Naive thymus-derived CD4-positive, alpha-beta T cell (primary cell): ENCODE results near the gene STIL. TPM values are rescaled to one million over a fixed set of nuclear protein-coding genes. Genes with fewer than 3 reads are reported as not detected.
A peak's percentile ranks its signal among the peaks of the same experiment; 100 is the strongest.
"Not testable (repeated sequence)": the region's sequence is repeated elsewhere in the genome, so short reads cannot be mapped to it uniquely, and the experiment has no call there.

Experiments used
- ATAC-seq: fragments of 150-1000 bp; cut with Tn5 transposase; 2 replicates; pipeline ENCODE4 v1.10.0; 2021; ENCODE audit warnings: mild to moderate bottlenecking, moderate library complexity
- CTCF ChIA-PET: fragments of 350-600 bp; sonication (Branson Sonifier 250); formaldehyde crosslinking; loops from one replicate; lab custom pipeline; 2021; ENCODE audit warnings: antibody characterized with exemption; lab: Charles Lee
- POLR2A ChIA-PET: fragments of 350-600 bp; sonication (Branson Sonifier 250); formaldehyde crosslinking; loops from one replicate; lab custom pipeline; 2021; ENCODE audit warnings: antibody characterized with exemption, inconsistent platforms; lab: Charles Lee
- DNase-seq, 9 donors: peaks; one replicate each; pipeline versions ENCODE4 v3.0.0 to v3.0.0-alpha.2; 2020 to 2022; ENCODE audit warnings: mixed read lengths in 1 of 9
- H3K27ac ChIP-seq: one replicate; pipeline ENCODE4 v1.7.0; 2013; ENCODE audit warnings: mild to moderate bottlenecking, low read depth, low read length, moderate library complexity
- H3K27me3 ChIP-seq, 2 donors: one replicate each; pipeline ENCODE4 v1.7.0; 2013; ENCODE audit warnings: low read length in 2 of 2, mild to moderate bottlenecking in 2 of 2, moderate library complexity in 2 of 2; ENCODE audit not compliant: control insufficient read depth in 2 of 2, insufficient read depth in 2 of 2
- H3K36me3 ChIP-seq, 3 experiments: 1 replicate in 2 of 3; 2 replicates in 1 of 3; pipeline ENCODE4 v1.7.0; 2013; ENCODE audit warnings: low read length in 3 of 3, mild to moderate bottlenecking in 3 of 3, moderate library complexity in 1 of 3; ENCODE audit not compliant: insufficient read depth in 3 of 3, control insufficient read depth in 2 of 3
- H3K4me1 ChIP-seq, 2 donors: one replicate each; pipeline ENCODE4 v1.7.0; 2013; ENCODE audit warnings: low read length in 2 of 2, mild to moderate bottlenecking in 2 of 2, moderate library complexity in 1 of 2; ENCODE audit not compliant: control insufficient read depth in 2 of 2, insufficient read depth in 2 of 2
- H3K4me3 ChIP-seq: 2 replicates; pipeline ENCODE4 v1.7.0; 2013; ENCODE audit warnings: mild to moderate bottlenecking, low read length
- H3K9me3 ChIP-seq, 3 experiments: 1 replicate in 2 of 3; 2 replicates in 1 of 3; pipeline ENCODE4 v1.7.0; 2013; ENCODE audit warnings: low read length in 3 of 3; ENCODE audit not compliant: control insufficient read depth in 2 of 3
- H3K27ac Mint-ChIP-seq, 9 donors: one replicate each; pipeline ENCODE4 v1.8.0; 2020 to 2022; ENCODE audit warnings: mixed read lengths in 9 of 9, mild to moderate bottlenecking in 8 of 9, moderate library complexity in 5 of 9, inconsistent platforms in 2 of 9
- H3K27me3 Mint-ChIP-seq, 5 donors: one replicate each; pipeline ENCODE4 v1.8.0; 2021 to 2022; ENCODE audit warnings: mixed read lengths in 5 of 5, mild to moderate bottlenecking in 1 of 5
- H3K36me3 Mint-ChIP-seq, 5 donors: one replicate each; pipeline ENCODE4 v1.8.0; 2020 to 2022; ENCODE audit warnings: mixed read lengths in 5 of 5, mild to moderate bottlenecking in 3 of 5, inconsistent platforms in 1 of 5
- H3K4me1 Mint-ChIP-seq, 7 donors: one replicate each; pipeline ENCODE4 v1.8.0; 2020 to 2022; ENCODE audit warnings: mixed read lengths in 7 of 7, mild to moderate bottlenecking in 3 of 7, inconsistent platforms in 1 of 7
- H3K4me3 Mint-ChIP-seq, 10 donors: one replicate each; pipeline ENCODE4 v1.8.0; 2020 to 2022; ENCODE audit warnings: mild to moderate bottlenecking in 10 of 10, mixed read lengths in 10 of 10, moderate library complexity in 6 of 10, inconsistent platforms in 2 of 10
- H3K9me3 Mint-ChIP-seq, 11 donors: one replicate each; pipeline ENCODE4 v1.8.0; 2020 to 2022; ENCODE audit warnings: mixed read lengths in 11 of 11, mild to moderate bottlenecking in 4 of 11, inconsistent platforms in 1 of 11, moderate library complexity in 1 of 11
- intact Hi-C, 2 donors: fragments of 100-400 bp; cut with micrococcal nuclease; formaldehyde crosslinking; loops; one replicate each; pipeline ENCODE4 v1.15.1; 2023
- polyA plus RNA-seq, 2 donors: library from polyadenylated mRNA; unstranded; fragments of 300-500 nt; fragmentation: Illumina TruSeq; gene quantifications; one replicate each; pipeline ENCODE4 v1.2.3, GENCODE V29; 2021
- total RNA-seq, 6 experiments: library from RNA in 5 of 6; stranded (reverse) in 5 of 6; gene quantifications; 1 replicate in 5 of 6; 2 replicates in 1 of 6; pipeline ENCODE4 v1.2.3 and lab custom pipeline; 2021 to 2026

The STIL gene
- total and polyA plus RNA-seq, 7 experiments from 2014 or later = 0.47 to 28.5 (median 1.4) TPM

DNA sequence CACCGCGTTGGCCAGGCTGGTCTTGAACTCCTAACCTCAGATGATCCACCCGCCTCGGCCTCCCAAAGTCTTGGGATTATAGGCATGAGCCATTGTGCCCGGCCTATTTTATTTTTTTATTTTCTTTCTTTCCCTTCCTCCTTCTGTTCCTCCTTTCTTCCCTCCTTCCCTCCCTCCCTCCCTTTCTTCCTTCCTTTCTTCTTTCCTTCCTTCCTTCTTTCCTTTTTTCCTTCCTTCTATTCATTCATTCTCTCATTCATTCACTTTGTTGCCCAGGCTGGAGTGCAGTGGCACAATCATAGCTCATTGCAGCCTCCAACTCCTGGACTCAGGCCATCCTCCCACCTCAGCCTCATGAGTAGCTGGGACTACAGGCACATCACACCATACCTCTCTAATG, 33.0 kb upstream of the STIL start:
- H3K4me3 ChIP-seq, CTCF ChIA-PET, intact Hi-C loops, H3K9me3 Mint-ChIP-seq, H3K27me3 Mint-ChIP-seq, H3K4me1 ChIP-seq, H3K27ac ChIP-seq, POLR2A ChIA-PET, DNase-seq, H3K9me3 ChIP-seq, ATAC-seq, H3K4me3 Mint-ChIP-seq, H3K36me3 ChIP-seq, H3K27me3 ChIP-seq: not testable (repeated sequence)
- Mint-ChIP-seq H3K27ac (peak overlapping the region in 1 of 9 donors; percentile 64), H3K4me1 (peaks cover 9 to 30% (median 20%) of the 10 kb centered on the region in 7 donors), H3K36me3 (peaks cover 3 to 31% (median 18%) of the 10 kb centered on the region in 5 donors)

DNA sequence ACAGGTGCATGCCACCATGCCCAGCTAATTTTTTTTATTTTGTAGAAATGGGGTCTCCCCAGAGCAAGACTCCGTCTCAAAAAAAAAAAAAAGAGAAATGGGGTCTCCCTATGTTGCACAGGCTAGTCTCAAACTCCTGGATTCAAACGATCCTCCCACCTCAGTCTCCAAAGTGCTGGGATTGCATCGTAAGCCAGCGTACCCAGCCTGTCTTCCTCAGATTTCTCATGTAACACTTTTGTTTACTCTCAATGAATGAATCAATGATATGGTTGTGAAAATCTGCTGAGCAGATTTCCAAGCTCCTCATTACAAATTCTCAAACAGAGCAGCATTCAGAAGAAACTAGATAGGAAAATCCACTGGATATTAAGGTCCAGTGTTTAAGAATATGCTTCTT, 26.3 kb upstream of the STIL start:
- no peak overlapping the region for H3K27ac Mint-ChIP-seq
- POLR2A ChIA-PET = interaction anchor here (0.7 kb wide), 1 partner anchor 16 kb away, joined by 3 read pairs; no protein-coding TSS in a partner anchor
- intact Hi-C loops = no loop called here

DNA sequence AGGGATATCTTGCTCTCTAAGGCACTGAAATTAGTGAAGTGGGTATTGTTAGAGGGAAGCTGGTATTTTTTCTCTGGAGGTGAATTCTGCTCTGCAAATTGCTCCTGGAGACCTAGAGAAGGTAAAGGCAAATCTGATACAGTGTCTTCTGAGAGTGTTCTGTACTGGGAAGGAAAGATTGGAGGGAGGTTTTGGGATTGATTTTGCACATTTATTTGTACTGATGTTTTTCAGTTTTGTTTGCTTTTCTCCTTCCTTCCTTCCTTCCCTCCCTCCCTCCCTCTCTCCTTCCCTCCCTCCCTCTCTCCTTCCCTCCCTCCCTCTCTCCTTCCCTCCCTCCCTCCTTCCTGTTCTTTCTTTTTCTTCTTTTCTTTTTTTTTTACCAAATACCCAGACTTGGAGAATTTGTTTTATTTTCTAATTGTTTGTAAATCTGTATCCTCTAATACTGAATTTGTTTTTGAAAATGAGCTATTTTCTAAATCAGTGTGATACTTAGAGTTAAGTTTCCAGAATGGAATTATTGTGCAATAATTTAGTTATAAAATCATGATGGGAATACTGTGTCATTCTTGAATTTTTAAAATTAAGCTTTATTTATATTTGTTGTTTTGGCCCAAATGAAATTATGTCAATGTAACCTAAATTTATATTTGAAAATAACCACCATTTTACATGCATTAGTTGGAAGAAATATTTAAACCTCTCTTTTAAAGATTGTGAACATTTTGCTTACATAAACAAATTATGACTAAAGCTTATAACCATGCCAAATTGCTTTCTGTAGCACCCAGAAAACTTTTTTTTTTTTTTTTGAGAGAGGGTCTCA, 24.5 kb upstream of the STIL start:
- H3K9me3 ChIP-seq = no peaks in the 10 kb centered on the region
- no peak overlapping the region for H3K27ac Mint-ChIP-seq
- peaks cover 0 to 13% (median 7%) of the 10 kb centered on the region in 5 donors for H3K36me3 Mint-ChIP-seq
- H3K4me3 Mint-ChIP-seq = no peak overlapping the region
- H3K27ac ChIP-seq = no peak overlapping the region
- peaks cover 12 to 52% (median 33%) of the 10 kb centered on the region in 7 donors for H3K4me1 Mint-ChIP-seq
- peaks cover 0 to 3% (median 0%) of the 10 kb centered on the region in 3 experiments for H3K36me3 ChIP-seq
- intact Hi-C loops = no loop called here
- no peaks in the 10 kb centered on the region for H3K9me3 Mint-ChIP-seq
- CTCF ChIA-PET = no interaction called here
- H3K4me3 ChIP-seq = no peak overlapping the region
- DNase-seq (no peak), ATAC-seq (no peak)
- H3K27me3 ChIP-seq = no peaks in the 10 kb centered on the region
- no peaks in the 10 kb centered on the region for H3K27me3 Mint-ChIP-seq
- POLR2A ChIA-PET = no interaction called here
- H3K4me1 ChIP-seq = peaks cover 6 to 10% of the 10 kb centered on the region in 2 donors

More for the DNA sequence above, 26.3 kb upstream of the STIL start:
- no peaks in the 10 kb centered on the region for H3K27me3 ChIP-seq
- H3K27ac ChIP-seq = no peak overlapping the region
- H3K4me3 ChIP-seq = no peak overlapping the region
- peaks cover 0 to 2% of the 10 kb centered on the region in 2 donors for H3K4me1 ChIP-seq
- H3K4me3 Mint-ChIP-seq = no peak overlapping the region
- peaks cover 0 to 15% (median 11%) of the 10 kb centered on the region in 5 donors for H3K36me3 Mint-ChIP-seq
- DNase-seq (no peak), ATAC-seq (no peak)
- H3K4me1 Mint-ChIP-seq = peaks cover 13 to 46% (median 29%) of the 10 kb centered on the region in 7 donors
- no peaks in the 10 kb centered on the region for H3K36me3 ChIP-seq
- H3K9me3 ChIP-seq = no peaks in the 10 kb centered on the region
- no peaks in the 10 kb centered on the region for H3K27me3 Mint-ChIP-seq
- CTCF ChIA-PET = no interaction called here
- no peaks in the 10 kb centered on the region for H3K9me3 Mint-ChIP-seq

DNA sequence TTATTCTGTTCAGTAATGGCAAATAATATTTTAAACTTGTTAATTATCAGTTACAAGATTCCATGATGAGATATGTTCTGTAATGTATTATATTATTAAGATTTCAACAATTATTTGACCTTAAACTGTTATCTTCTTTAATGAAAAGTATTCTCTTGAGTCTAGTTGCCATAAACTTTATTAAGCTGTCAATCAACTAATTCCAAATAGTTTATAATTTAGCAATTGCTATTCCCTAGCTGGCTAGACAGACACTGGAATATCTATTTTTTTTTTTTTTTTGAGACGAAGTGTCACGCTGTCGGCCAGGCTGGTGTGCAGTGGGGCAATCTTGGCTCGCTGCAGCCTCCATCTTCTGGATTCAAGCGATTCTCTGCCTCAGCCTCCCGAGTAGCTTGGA, 23.4 kb upstream of the STIL start:
- Mint-ChIP-seq H3K27me3 (no peaks in the 10 kb centered on the region), H3K27ac (no peak overlapping the region), H3K9me3 (no peaks in the 10 kb centered on the region), H3K4me3 (no peak overlapping the region), H3K4me1 (peaks cover 12 to 52% (median 33%) of the 10 kb centered on the region in 7 donors), H3K36me3 (peaks cover 0 to 12% (median 6%) of the 10 kb centered on the region in 5 donors)
- peaks cover 0 to 3% (median 0%) of the 10 kb centered on the region in 3 experiments for H3K36me3 ChIP-seq
- H3K4me1 ChIP-seq = peaks cover 6 to 16% of the 10 kb centered on the region in 2 donors
- H3K4me3 ChIP-seq = no peak overlapping the region
- no peaks in the 10 kb centered on the region for H3K27me3 ChIP-seq
- ATAC-seq (no peak), DNase-seq (no peak)
- ChIA-PET POLR2A (no interaction called here), CTCF (no interaction called here)
- intact Hi-C loops = no loop called here
- H3K27ac ChIP-seq = no peak overlapping the region
- no peaks in the 10 kb centered on the region for H3K9me3 ChIP-seq

DNA sequence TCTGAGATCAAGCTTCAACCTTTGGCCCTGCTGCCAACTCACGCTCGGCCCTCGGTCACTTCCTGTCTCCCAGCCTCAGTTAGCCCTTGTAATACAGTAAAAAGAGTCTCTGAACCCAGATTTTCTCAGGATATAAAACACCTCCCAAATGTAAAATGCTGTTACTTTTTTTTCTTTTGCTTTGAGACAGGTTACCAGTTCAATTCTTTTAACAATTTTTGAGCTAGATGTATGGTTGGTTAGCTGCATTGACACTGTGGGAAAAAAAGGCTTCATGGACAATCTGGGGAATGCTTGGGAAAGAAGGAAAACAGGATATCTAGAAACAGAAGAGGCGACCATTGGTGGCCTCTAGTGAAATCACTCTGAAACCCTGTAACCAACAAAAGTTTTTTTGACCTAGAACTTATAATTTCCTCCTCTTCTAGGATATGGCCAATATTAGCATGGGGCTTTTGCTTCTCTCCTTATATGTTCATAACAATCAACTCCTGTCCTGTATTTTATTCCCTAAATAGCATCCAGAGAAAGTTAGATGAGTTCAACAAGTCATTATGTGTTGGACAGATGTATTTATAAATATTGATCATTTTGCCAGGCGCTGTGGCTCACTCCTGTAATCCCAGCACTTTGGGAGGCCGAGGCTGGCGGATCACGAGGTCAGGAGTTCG, 21.0 kb upstream of the STIL start:
- ATAC-seq (no peak), DNase-seq (peak in 1 of 9 donors; percentile 2)
- H3K4me1 Mint-ChIP-seq = peaks cover 12 to 38% (median 25%) of the 10 kb centered on the region in 7 donors
- H3K36me3 Mint-ChIP-seq = peaks cover 0 to 10% (median 0%) of the 10 kb centered on the region in 5 donors
- no peaks in the 10 kb centered on the region for H3K27me3 ChIP-seq
- peaks cover 6 to 16% of the 10 kb centered on the region in 2 donors for H3K4me1 ChIP-seq
- ChIA-PET CTCF (interaction anchor here (1.5 kb wide), 1 partner anchor 11 kb away, joined by 3 read pairs; no protein-coding TSS in a partner anchor), POLR2A (interaction anchor here (1.6 to 3.4 kb wide), 2 partner anchors 18 to 21 kb away, joined by 14 to 35 read pairs; partner anchors contain the start of gene STIL)
- no peaks in the 10 kb centered on the region for H3K27me3 Mint-ChIP-seq
- no peaks in the 10 kb centered on the region for H3K9me3 Mint-ChIP-seq
- peak overlapping the region; percentile 87 for H3K4me3 ChIP-seq
- intact Hi-C loops = loop anchor here (1.0 to 5.0 kb wide), 7 partner anchors 21 to 1993 kb away; partner anchors contain the start of genes STIL (in 2 of the 2), BEND5 (in 1 of the 2), EFCAB14 (in 1 of the 2) and GPBP1L1 (in 1 of the 2)
- no peaks in the 10 kb centered on the region for H3K9me3 ChIP-seq
- H3K4me3 Mint-ChIP-seq = peak overlapping the region in 6 of 10 donors; percentile 90 to 94 (median 92)
- peak overlapping the region; percentile 92 for H3K27ac ChIP-seq
- H3K27ac Mint-ChIP-seq = peak overlapping the region in 6 of 9 donors; percentile 76 to 94 (median 92)
- H3K36me3 ChIP-seq = peaks cover 0 to 3% (median 0%) of the 10 kb centered on the region in 3 experiments
